ENCODE results near the gene PGA4. TPM values are rescaled to one million over a fixed set of nuclear protein-coding genes. Genes with fewer than 3 reads are reported as not detected.
"Not testable (repeated sequence)": the region's sequence is repeated elsewhere in the genome, so short reads cannot be mapped to it uniquely, and the experiment has no call there.

The PGA4 gene
- total RNA-seq, 2 experiments from 2014 or later, result not detected

DNA sequence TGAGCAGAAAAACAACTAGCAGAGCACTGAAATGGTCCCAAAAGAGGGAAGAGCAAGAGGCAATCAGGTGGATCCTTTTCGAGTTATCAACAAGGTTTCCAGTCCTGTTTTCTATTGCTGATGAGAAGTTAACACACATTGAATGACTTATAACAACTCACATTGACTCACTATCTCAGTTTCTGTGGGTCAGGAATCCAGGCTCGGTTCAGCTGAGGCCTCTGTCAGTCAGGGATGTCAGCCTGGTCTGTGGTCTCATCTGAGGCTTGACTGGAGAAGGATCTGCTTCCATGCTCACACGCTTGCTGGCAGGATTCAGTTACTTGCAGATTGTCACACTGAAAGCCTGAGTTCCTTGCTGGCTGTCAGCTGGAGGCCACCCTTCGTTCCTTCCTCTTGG is 15.0 kb downstream of the PGA4 start:
- POLR2A ChIA-PET; H3K27ac ChIP-seq (ENCODE audit: low read depth in 1 of 2, low read length in 2 of 2); ATAC-seq (ENCODE audit: poor library complexity); H3K4me1 ChIP-seq (ENCODE audit: insufficient read depth, low read length); H3K27ac Mint-ChIP-seq; H3K4me3 ChIP-seq (ENCODE audit: low read length); H3K36me3 ChIP-seq (ENCODE audit: insufficient read depth, low read length); intact Hi-C loops (cut with DNase I, micrococcal nuclease); H3K4me1 Mint-ChIP-seq (ENCODE audit: low read depth); H3K27me3 ChIP-seq (ENCODE audit: control insufficient read depth in 1 of 2, insufficient read depth in 2 of 2, low read length in 2 of 2); H3K27me3 Mint-ChIP-seq; H3K36me3 Mint-ChIP-seq (ENCODE audit: low read depth); H3K9me3 Mint-ChIP-seq; H3K9me3 ChIP-seq (ENCODE audit: control insufficient read depth in 1 of 2, insufficient read depth in 1 of 2, low read length in 2 of 2); DNase-seq; H3K4me3 Mint-ChIP-seq; CTCF ChIA-PET: not testable (repeated sequence)

DNA sequence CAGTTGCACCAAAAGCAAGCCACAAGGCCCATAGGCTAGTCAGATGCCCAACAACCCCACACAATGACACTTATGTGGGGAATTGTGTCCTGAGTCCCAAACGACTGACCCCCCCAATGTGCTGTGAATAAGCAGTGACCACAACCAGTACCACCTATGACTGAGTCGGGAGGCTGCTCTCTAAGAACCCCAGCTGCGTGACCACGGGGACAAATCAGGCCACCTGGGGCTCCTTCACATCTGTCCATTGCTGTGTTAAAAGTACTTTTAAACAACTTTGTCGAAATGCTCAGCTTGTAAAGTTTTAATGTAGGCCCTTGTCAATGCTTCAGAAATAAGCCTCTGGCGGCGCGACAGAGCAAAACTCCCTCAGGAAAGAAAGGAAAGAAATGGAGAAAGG is 18.1 kb downstream of the PGA4 start:
- ATAC-seq (ENCODE audit: poor library complexity); POLR2A ChIA-PET; H3K36me3 ChIP-seq (ENCODE audit: insufficient read depth, low read length); CTCF ChIA-PET; H3K36me3 Mint-ChIP-seq (ENCODE audit: low read depth); intact Hi-C loops (cut with DNase I, micrococcal nuclease); H3K4me1 Mint-ChIP-seq (ENCODE audit: low read depth); H3K9me3 ChIP-seq (ENCODE audit: control insufficient read depth in 1 of 2, insufficient read depth in 1 of 2, low read length in 2 of 2); H3K4me3 Mint-ChIP-seq; H3K4me1 ChIP-seq (ENCODE audit: insufficient read depth, low read length); H3K9me3 Mint-ChIP-seq; H3K27ac ChIP-seq (ENCODE audit: low read depth in 1 of 2, low read length in 2 of 2); H3K27ac Mint-ChIP-seq; DNase-seq; H3K27me3 Mint-ChIP-seq; H3K4me3 ChIP-seq (ENCODE audit: low read length); H3K27me3 ChIP-seq (ENCODE audit: control insufficient read depth in 1 of 2, insufficient read depth in 2 of 2, low read length in 2 of 2): not testable (repeated sequence)

DNA sequence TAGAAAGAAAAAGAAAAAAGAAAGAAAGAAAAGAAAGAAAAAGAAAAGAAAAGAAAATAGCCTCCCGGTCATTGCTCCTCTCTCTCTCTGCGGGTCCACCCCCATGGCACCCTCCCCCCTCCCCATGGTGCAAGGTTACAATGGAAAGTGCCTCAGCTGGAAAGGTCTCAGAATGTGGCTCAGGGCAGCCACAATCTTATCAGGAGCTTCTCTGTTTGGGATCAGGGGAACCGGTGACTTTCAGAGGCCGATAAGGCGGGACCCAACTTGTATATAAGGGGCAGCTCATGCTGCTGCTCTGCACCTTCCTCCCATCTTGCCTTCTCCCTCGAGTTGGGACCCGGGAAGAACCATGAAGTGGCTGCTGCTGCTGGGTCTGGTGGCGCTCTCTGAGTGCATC is 18.7 kb downstream of the PGA4 start, which contains the start of gene PGA5:
Gene PGA5 (plus strand): TSS at position 301 of the 400 bp plus-strand sequence. CDS start 52 bp downstream, at position 353.
- DNase-seq; H3K9me3 Mint-ChIP-seq; H3K27me3 Mint-ChIP-seq; H3K36me3 ChIP-seq (ENCODE audit: insufficient read depth, low read length); H3K27ac ChIP-seq (ENCODE audit: low read depth in 1 of 2, low read length in 2 of 2); H3K36me3 Mint-ChIP-seq (ENCODE audit: low read depth); H3K4me3 Mint-ChIP-seq; H3K27me3 ChIP-seq (ENCODE audit: control insufficient read depth in 1 of 2, insufficient read depth in 2 of 2, low read length in 2 of 2); H3K4me1 Mint-ChIP-seq (ENCODE audit: low read depth); CTCF ChIA-PET; H3K4me1 ChIP-seq (ENCODE audit: insufficient read depth, low read length); H3K4me3 ChIP-seq (ENCODE audit: low read length); ATAC-seq (ENCODE audit: poor library complexity); intact Hi-C loops (cut with DNase I, micrococcal nuclease); POLR2A ChIA-PET; H3K27ac Mint-ChIP-seq; H3K9me3 ChIP-seq (ENCODE audit: control insufficient read depth in 1 of 2, insufficient read depth in 1 of 2, low read length in 2 of 2): not testable (repeated sequence)

DNA sequence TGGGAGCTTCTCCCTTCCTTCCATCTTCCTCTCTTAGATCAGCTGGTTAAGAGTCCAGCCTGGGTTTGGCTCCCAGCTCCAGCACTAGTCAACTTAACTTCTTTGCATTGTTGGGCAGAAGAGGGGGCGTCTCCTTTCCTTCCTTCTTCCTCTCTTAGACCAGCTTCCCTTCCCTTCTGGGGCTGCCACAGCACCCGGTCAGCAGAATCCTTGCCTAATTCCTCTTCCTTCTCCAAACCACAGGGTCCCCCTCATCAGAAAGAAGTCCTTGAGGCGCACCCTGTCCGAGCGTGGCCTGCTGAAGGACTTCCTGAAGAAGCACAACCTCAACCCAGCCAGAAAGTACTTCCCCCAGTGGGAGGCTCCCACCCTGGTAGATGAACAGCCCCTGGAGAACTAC is 19.4 kb downstream of the PGA4 start:
- H3K27ac ChIP-seq (ENCODE audit: low read depth in 1 of 2, low read length in 2 of 2); H3K27ac Mint-ChIP-seq; H3K4me1 Mint-ChIP-seq (ENCODE audit: low read depth); H3K4me3 Mint-ChIP-seq; H3K27me3 Mint-ChIP-seq; H3K9me3 ChIP-seq (ENCODE audit: control insufficient read depth in 1 of 2, insufficient read depth in 1 of 2, low read length in 2 of 2); intact Hi-C loops (cut with DNase I, micrococcal nuclease); H3K4me1 ChIP-seq (ENCODE audit: insufficient read depth, low read length); DNase-seq; CTCF ChIA-PET; H3K36me3 Mint-ChIP-seq (ENCODE audit: low read depth); H3K27me3 ChIP-seq (ENCODE audit: control insufficient read depth in 1 of 2, insufficient read depth in 2 of 2, low read length in 2 of 2); H3K4me3 ChIP-seq (ENCODE audit: low read length); H3K36me3 ChIP-seq (ENCODE audit: insufficient read depth, low read length); ATAC-seq (ENCODE audit: poor library complexity); H3K9me3 Mint-ChIP-seq; POLR2A ChIA-PET: not testable (repeated sequence)

DNA sequence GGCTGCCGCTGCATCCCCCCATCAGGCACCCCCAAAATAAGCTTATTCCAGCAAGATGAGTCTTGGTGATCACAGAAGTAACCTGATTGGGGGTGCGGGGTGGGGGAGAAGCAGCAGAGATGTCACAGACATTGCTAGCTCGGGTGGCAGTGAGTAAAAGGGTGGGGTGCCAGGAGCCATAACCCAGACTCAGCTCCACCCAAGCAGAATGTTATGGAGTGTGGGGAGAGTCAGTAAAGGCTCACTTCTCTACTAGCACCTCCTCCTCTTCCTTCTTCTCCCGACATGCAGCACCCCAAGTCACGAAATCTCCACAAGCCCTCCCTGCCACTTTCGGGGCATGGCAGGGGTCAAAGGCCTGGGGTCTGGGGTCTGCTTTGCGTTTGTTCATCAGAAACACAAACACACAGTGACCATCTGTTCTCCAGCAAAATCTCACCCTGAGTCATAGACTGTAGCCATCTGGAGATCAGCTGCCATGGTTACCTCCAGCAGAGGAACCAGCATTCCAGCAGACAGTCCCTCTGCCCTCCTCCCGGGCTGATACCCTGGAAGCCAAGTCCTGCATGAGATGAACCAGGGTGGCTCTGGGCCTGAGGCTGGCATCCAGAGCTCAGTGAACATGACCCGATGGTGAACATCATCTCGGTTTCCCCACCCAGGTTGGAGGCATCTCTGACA is 23.3 kb downstream of the PGA4 start:
- H3K9me3 Mint-ChIP-seq; H3K27ac Mint-ChIP-seq; H3K4me3 Mint-ChIP-seq; intact Hi-C loops (cut with DNase I, micrococcal nuclease); H3K36me3 ChIP-seq (ENCODE audit: insufficient read depth, low read length); H3K4me1 ChIP-seq (ENCODE audit: insufficient read depth, low read length); H3K4me3 ChIP-seq (ENCODE audit: low read length); H3K27ac ChIP-seq (ENCODE audit: low read depth in 1 of 2, low read length in 2 of 2); DNase-seq; H3K36me3 Mint-ChIP-seq (ENCODE audit: low read depth); H3K9me3 ChIP-seq (ENCODE audit: control insufficient read depth in 1 of 2, insufficient read depth in 1 of 2, low read length in 2 of 2); ATAC-seq (ENCODE audit: poor library complexity); H3K4me1 Mint-ChIP-seq (ENCODE audit: low read depth); H3K27me3 ChIP-seq (ENCODE audit: control insufficient read depth in 1 of 2, insufficient read depth in 2 of 2, low read length in 2 of 2); H3K27me3 Mint-ChIP-seq; POLR2A ChIA-PET; CTCF ChIA-PET: not testable (repeated sequence)

- H3K4me1 ChIP-seq (ENCODE audit: insufficient read depth, low read length); H3K27me3 Mint-ChIP-seq; H3K36me3 ChIP-seq (ENCODE audit: insufficient read depth, low read length); H3K9me3 Mint-ChIP-seq; ATAC-seq (ENCODE audit: poor library complexity); H3K4me1 Mint-ChIP-seq (ENCODE audit: low read depth); intact Hi-C loops (cut with DNase I, micrococcal nuclease); H3K9me3 ChIP-seq (ENCODE audit: control insufficient read depth in 1 of 2, insufficient read depth in 1 of 2, low read length in 2 of 2); H3K4me3 Mint-ChIP-seq; H3K36me3 Mint-ChIP-seq (ENCODE audit: low read depth); CTCF ChIA-PET; H3K27me3 ChIP-seq (ENCODE audit: control insufficient read depth in 1 of 2, insufficient read depth in 2 of 2, low read length in 2 of 2); H3K27ac Mint-ChIP-seq; H3K4me3 ChIP-seq (ENCODE audit: low read length); H3K27ac ChIP-seq (ENCODE audit: low read depth in 1 of 2, low read length in 2 of 2); DNase-seq; POLR2A ChIA-PET: not testable (repeated sequence)
These were observed 25.9 kb downstream of the PGA4 start for GRCh38 chr11:61248071-61248470.

DNA sequence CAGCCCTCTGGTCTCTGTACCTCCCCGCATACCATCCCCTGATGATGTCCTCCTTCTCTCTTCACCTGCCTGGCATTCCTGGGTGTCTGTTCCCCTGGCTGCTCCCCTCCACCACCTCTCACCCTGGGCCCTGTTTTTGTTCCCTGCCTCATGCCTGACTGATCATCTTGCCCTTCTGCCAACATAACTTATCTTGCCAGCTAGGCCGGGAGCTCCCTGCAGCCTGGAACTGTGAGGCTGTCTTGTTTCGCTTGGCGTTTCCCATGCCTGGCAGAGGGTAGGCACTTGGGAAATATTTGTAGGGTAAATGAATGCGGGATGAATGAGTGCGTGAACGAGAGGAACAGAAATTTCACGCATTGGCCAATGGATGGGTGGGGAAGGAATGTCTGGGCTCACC is 27.1 kb downstream of the PGA4 start:
- H3K4me3 ChIP-seq (ENCODE audit: low read length); H3K27ac ChIP-seq (ENCODE audit: low read depth in 1 of 2, low read length in 2 of 2); H3K27me3 ChIP-seq (ENCODE audit: control insufficient read depth in 1 of 2, insufficient read depth in 2 of 2, low read length in 2 of 2); H3K9me3 Mint-ChIP-seq; H3K4me1 ChIP-seq (ENCODE audit: insufficient read depth, low read length); intact Hi-C loops (cut with DNase I, micrococcal nuclease); ATAC-seq (ENCODE audit: poor library complexity); H3K4me1 Mint-ChIP-seq (ENCODE audit: low read depth); DNase-seq; H3K27me3 Mint-ChIP-seq; POLR2A ChIA-PET; CTCF ChIA-PET; H3K27ac Mint-ChIP-seq; H3K36me3 ChIP-seq (ENCODE audit: insufficient read depth, low read length); H3K4me3 Mint-ChIP-seq; H3K9me3 ChIP-seq (ENCODE audit: control insufficient read depth in 1 of 2, insufficient read depth in 1 of 2, low read length in 2 of 2); H3K36me3 Mint-ChIP-seq (ENCODE audit: low read depth): not testable (repeated sequence)

All from CD4-positive, alpha-beta T cell (primary cell).